SK-N-MC (cell line): ENCODE data around the gene SLC4A1AP.

Experiments
- EZH2 ChIP-seq: fragments of 200-600 bp; sonication (generic); IDR thresholded peaks from one replicate; pipeline ENCODE4 v1.6.1; 2017; ENCODE audit warnings: antibody characterized with exemption
- FOXP2 ChIP-seq: optimal IDR thresholded peaks from 2 replicates; pipeline ENCODE3; 2011; ENCODE audit warnings: mild to moderate bottlenecking, moderate library complexity; ENCODE audit not compliant: insufficient read depth; ENCODE audit errors: extremely low read length, control extremely low read depth
- POLR2AphosphoS5 ChIP-seq: IDR thresholded peaks from 2 replicates; pipeline ENCODE4 v1.6.1; 2012; ENCODE audit warnings: mild to moderate bottlenecking, low read depth, low read length, borderline replicate concordance

- no peak for TF ChIP-seq EZH2
- no peak for TF ChIP-seq POLR2AphosphoS5
- no peak for TF ChIP-seq FOXP2
These were observed 49.5 kb downstream of the SLC4A1AP start for GRCh38 chr2:27713201-27713600.
